Ecto neural progenitor cell (in vitro differentiated cells): Measurements from ENCODE around the gene PCDHGA4.
"Not testable (repeated sequence)": the region's sequence is repeated elsewhere in the genome, so short reads cannot be mapped to it uniquely, and the experiment has no call there.

Experiments used
- DNase-seq: peaks from one replicate; pipeline ENCODE4 v3.0.0-alpha.2; 2018; ENCODE audit warnings: low spot score

The PCDHGA4 gene

GRCh38 chr5:141349917-141350619 lies 4.8 kb upstream of the PCDHGA4 start, which contains the start of gene PCDHGB1:
TSS of gene PCDHGB1 (plus strand) at chr5:141350099. CDS start at chr5:141350261, 162 bp downstream.
- peak; percentile 59 for DNase-seq

- no peak for DNase-seq
Measured at GRCh38 chr5:141351591-141351990, 3.2 kb upstream of the PCDHGA4 start.

GRCh38 chr5:141355641-141356040 lies 820 bp downstream of the PCDHGA4 start:
- DNase-seq = no peak

- no peak for DNase-seq
Measured at GRCh38 chr5:141356133-141356532, 1.3 kb downstream of the PCDHGA4 start.

GRCh38 chr5:141356950-141357349 lies 2.1 kb downstream of the PCDHGA4 start:
- DNase-seq = no peak

GRCh38 chr5:141359790-141360426 lies 5.1 kb downstream of the PCDHGA4 start, which contains the start of gene PCDHGB2:
TSS of gene PCDHGB2 (plus strand) at chr5:141359994. CDS start at chr5:141360136, 142 bp downstream.
- no peak for DNase-seq

GRCh38 chr5:141360685-141361084 lies 5.9 kb downstream of the PCDHGA4 start:
- no peak for DNase-seq

GRCh38 chr5:141362719-141363118 lies 7.9 kb downstream of the PCDHGA4 start:
- no peak for DNase-seq

- DNase-seq = no peak
Measured at GRCh38 chr5:141363952-141364660, 9.3 kb downstream of the PCDHGA4 start, which contains the start of gene PCDHGA5. TSS of gene PCDHGA5 (plus strand) at chr5:141364162. CDS start at chr5:141364331, 169 bp downstream.

- no peak for DNase-seq
Measured at GRCh38 chr5:141366016-141366896, 11.4 kb downstream of the PCDHGA4 start.

- no peak for DNase-seq
Measured at GRCh38 chr5:141369994-141370848, 15.4 kb downstream of the PCDHGA4 start, which contains the start of gene PCDHGB3. TSS of gene PCDHGB3 (plus strand) at chr5:141370242. CDS start at chr5:141370395, 153 bp downstream.

GRCh38 chr5:141371572-141372475 lies 17.0 kb downstream of the PCDHGA4 start:
- DNase-seq = no peak

GRCh38 chr5:141373673-141374317 lies 19.0 kb downstream of the PCDHGA4 start, which contains the start of gene PCDHGA6:
TSS of gene PCDHGA6 (plus strand) at chr5:141373891. CDS start at chr5:141374084, 193 bp downstream.
- DNase-seq = no peak

- DNase-seq = no peak
Measured at GRCh38 chr5:141374627-141375026, 19.8 kb downstream of the PCDHGA4 start.

- not testable (repeated sequence) for DNase-seq
Measured at GRCh38 chr5:141375444-141376155, 20.8 kb downstream of the PCDHGA4 start.

GRCh38 chr5:141382469-141383294 lies 27.9 kb downstream of the PCDHGA4 start, which contains the start of gene PCDHGA7:
TSS of gene PCDHGA7 (plus strand) at chr5:141382742. CDS start at chr5:141382900, 158 bp downstream.
- DNase-seq = no peak

- DNase-seq = no peak
Measured at GRCh38 chr5:141383345-141383744, 28.5 kb downstream of the PCDHGA4 start.
